HG03575 (cell line): ENCODE data around the gene CLEC4G.

Experiments used
- ATAC-seq: cut with Tn5 transposase; IDR thresholded peaks from one replicate; pipeline ENCODE4 v1.9.1; 2021; ENCODE audit not compliant: unreplicated experiment, insufficient number of reproducible peaks, low FRiP score; ENCODE audit errors: extremely low read depth

Gene CLEC4G

DNA sequence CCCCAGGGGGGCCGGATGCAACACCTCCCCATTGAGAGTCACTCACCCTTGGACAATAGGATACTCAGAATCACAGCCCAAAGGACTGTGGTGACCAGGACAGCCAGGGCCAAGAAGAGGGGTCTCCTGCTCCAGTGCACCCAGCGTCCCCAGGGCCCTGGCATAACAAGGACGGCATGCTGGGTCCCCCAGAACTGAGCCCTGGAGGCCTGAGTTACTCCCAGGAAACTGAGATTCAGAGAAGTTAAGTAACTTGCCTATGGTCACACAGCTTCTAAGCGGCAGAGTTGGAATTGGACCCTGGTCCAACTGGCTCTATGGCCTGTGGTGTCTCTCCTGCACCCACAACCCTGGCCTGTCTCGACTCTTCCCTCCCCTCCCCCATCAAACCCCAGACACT is 295 bp downstream of the CLEC4G start:
- no peak for ATAC-seq

DNA sequence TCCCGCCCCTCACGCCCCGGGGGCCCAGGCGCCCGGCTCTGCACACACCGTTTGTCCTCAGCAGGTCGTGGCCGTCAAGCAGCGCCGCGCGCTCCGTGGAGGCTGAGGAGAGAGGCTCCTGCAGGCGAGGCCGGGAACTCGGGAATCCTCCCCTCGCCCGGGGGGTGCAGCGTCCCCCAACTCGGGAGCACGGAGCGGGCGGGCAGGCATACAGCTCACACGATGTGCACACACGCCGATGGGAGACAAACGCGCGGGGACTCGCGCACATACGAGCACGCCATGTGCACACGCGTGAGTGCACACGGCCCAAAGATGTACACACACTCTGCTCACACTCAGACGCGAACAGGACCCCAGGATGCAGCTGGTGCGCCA is 703 bp downstream of the CLEC4G start:
- no peak for ATAC-seq

DNA sequence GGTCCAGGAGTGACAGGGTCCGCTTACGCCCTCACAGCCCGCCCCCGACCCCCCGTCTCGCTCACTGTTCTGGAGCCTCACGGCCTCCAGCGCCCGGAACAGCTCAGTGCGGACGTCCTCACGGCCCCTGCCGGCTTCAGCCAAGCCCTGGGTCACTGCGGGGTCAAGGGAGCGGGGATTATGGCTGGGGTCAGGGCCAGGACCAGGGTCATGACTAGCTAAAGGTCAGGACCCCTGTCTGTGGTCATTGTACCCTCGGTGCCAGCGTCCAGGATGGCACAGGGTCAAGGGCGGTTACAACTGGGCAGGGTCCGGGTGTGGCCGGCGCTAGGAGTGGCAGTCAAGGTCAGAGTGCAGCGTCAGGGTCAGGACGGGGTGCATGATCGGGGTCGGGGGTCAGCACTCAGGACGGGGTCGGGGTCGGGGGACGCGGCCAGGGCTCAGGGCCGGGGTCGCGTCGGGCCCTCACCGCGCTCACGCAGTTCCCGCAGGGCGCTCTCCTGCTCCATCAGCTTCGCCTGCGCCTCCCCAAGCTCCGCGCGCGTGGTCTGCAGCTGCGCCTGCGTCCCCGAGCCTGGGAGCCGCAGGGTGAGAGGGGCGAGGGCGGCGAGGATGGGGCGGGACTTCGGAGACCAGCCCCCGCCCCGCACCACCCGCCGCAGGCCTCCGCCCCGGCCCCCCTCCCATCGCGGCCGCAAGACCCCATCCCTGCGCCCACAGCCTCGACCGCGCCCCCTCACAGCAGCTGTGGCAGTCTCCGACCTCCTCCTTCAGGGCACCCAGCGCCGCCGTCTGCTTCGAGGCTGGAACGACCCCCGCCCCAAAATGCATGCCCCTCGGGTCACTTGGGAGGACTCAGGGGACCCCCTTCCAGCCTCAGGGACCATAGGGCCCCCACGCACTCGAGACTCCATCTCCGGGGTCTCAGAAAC is 1.4 kb downstream of the CLEC4G start:
- ATAC-seq, result no peak

DNA sequence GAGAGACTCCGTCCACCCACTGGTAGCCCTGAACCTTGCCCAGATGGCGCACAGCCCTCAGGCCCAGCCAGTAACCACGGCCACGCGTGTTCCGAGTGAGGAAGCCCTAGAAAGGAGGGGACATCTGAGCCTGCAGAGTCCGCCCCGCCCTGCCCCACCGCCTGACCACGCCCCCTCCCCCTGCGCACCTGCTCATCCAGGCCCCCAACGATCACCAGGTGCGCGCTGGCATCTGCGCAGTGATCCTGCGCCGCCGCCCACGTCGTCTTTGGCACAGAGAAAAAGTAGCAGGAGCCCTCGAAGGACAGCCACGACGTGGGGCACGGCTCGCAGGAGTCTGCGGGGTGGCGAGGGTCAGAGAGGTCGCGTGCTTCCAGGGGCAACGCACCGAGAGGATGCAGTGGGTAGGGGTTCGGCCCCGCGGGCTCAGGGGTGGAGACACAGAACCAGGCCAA is 2.1 kb downstream of the CLEC4G start:
- no peak for ATAC-seq

DNA sequence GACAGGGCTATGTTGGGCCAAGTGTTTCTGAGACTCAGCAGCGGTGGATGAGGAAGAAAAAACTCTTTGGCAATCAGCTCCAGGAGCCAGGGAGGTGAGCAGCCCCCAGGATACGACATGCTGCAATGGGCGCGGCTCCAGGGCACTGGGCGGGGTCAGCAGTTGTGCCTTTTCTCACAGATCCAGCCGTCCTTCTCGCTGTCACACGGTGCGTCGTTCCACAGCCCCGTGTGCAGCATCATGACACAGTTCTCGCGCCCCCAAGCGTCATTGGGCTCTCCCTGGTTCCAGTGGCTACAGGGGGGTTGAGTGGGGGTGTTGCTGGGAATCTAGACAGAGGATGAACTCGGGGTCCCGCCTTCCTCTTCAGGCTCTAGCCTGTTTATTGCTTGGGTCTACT is 2.7 kb downstream of the CLEC4G start:
- ATAC-seq, result no peak

DNA sequence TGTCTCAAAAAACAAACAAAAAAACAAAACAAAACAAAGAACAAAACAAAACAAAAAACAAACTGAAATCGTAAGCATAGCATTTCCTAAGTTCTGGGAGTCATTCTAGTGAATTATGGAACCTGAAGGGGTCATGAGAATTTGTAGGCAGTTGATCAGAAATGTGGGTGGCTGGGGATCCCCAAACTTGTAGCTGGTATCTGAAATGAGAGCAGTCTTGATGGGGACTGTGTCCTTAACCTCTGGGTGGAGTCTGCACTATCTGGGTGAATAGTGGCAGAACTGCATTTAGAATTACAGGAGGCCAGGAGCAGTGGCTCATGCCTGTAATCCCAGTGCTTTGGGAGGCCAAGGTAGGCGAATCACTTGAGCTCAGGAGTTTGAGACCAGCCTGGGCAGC is 6.1 kb downstream of the CLEC4G start:
- no peak for ATAC-seq

DNA sequence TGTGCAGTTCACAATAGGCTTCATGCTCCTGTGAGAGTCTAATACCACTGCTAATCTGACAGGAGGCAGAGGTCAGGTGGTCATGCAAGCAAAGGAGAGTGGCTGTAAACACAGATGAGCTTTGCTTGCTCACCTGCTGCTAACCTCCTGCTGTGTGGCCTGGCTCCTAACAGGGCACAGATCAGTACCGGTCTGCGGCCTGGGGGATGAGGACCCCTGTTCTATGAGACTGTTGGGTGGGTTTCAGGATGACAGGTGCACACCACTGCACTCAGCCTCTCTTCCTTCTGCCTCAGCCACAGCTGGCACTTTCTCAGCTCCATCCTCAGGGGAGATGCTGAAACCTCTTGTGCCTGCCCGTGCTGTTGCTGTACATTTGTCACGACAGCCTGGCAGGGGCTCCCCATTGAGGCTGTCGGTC is 9.7 kb downstream of the CLEC4G start:
- no peak for ATAC-seq

DNA sequence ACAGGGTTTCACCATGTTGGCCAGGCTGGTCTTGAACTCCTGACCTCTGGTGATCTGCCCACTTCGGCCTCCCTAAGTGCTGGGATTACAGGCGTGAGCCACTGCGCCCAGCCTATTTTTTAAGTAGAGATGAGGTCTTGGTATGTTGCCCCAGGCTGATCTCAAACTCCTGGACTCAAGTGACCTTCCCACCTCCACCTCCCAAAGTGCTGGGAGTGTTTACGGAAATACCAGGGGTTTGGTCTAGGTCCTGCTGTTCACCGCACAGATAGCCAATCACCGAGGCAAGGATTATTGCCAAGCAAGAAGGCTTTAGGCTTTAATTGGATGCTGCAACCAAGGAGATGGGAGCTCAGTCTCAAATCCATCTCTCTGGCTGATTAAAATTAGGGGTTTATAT is 11.6 kb downstream of the CLEC4G start:
- no peak for ATAC-seq

DNA sequence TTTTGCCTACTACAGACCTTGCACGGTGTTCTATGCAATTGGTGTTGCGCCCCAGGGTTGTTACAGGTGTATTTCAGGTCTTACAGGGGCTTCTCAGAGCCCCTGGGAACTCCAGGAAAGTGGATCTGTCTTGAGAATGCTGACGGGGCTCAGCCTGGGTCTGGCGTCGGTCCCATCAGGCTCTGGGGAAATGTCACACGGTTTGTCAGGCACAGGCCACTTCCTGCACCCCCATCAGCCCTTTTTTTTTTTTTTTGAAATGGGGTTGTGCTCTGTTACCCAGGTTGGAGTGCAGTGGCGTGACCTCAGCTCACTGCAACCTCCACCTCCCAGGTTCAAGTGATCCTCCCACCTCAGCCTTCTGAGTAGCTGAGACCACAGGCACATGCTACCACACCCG is 13.2 kb downstream of the CLEC4G start:
- no peak for ATAC-seq

DNA sequence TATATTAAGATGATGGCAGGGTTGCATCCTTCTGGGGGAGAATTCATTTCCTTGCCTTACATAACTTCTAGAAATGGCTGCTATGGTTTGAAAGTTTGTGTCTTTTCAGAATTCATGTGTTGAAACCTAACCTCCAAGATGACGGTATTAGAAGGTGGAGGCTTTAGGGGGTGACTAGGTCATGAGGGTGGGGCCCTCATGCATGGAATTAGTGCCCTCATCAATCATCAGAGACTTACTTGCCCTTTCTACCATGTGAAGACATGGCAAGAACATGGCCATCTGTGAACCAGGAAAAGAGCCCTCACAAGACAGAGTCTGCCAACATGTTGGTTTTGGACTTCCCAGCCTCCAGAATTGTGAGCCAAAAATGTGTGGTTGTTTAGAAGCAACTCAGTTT is 15.1 kb downstream of the CLEC4G start:
- no peak for ATAC-seq

DNA sequence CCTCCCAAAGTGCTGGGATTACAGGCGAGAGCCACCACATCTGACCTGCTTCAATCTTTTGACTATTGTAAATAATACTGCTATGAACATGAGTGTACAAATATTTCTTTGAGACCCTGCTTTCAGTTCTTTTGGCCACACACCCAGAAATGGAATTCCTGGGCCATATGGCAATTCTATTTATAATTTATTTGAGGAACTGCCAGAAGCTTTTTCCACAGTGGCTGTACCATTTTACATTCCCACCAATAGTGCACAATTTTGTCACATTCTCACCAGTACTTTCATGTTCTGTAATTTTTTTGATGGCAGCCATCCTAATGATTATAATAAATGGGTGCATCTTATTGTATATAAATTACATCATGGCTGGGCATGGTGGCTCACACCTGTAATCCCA is 16.2 kb downstream of the CLEC4G start:
- no peak for ATAC-seq

DNA sequence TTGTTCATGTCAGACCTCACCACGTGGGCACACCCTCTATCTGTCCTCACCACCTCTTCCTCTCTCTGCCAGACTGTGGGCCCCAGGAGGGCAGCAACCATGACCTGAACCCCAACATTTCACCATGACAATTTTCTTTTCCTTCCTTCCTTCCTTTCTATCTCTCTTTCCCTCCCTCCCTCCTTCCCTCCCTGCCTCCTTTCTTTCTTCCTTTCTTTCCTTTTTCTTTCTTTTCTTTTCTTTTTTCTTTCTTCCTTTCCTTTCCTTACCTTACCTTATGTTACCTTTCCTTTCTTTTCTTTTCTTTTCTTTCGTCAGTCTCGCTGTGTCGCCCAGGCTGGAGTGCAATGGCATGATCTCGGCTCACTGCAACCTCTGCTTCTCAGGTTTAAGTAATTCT is 21.3 kb downstream of the CLEC4G start:
- no peak for ATAC-seq

DNA sequence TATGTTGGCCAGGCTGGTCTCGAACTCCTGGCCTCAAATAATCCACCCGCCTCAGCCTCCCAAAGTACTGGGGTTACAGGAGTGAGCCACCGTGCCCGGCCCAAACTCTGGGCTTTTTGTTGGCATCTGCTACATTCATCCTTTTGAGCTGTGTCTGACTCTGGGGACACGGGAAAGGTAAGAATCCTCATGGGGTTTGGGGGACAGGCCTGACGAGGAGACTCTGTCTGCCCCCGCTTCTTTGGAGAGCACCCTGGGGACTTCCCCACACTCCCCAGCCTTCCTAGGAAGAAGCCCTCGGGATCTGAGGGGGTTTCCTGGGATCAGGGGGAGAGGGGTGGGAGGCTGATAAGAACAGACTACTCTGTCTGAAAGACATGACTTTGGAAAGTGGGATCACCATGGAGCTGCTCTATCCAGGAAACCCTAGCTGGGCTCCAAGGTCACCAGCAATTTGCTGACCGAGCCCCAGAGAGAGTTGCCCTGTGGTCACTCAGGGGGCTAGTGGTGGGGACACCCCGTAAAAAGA is 21.9 kb downstream of the CLEC4G start:
- no peak for ATAC-seq

DNA sequence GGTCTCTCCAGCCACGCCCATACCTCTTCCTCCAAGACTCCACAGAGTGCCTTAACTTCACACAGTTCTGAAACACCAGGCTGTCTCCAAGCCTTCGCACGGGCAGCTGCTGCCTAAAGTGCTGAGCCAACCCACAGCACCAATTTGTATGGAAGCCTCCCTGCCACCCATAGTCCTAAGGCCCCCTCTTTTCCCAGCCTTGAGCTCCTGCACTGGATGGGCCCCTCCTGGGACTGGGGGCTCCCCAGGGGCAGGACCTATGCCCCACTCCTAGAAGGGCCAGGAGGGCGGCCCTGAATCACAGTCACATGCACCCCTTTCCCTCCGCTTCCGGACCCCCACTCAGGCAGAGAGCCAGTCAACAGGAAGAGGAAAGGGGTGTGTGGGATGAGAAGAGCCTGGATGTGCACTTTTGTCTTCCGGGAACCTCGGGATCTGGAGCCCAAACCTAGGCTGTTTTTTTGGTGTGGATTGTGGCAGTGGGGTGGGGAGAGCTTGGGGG is 24.9 kb downstream of the CLEC4G start:
- no peak for ATAC-seq

DNA sequence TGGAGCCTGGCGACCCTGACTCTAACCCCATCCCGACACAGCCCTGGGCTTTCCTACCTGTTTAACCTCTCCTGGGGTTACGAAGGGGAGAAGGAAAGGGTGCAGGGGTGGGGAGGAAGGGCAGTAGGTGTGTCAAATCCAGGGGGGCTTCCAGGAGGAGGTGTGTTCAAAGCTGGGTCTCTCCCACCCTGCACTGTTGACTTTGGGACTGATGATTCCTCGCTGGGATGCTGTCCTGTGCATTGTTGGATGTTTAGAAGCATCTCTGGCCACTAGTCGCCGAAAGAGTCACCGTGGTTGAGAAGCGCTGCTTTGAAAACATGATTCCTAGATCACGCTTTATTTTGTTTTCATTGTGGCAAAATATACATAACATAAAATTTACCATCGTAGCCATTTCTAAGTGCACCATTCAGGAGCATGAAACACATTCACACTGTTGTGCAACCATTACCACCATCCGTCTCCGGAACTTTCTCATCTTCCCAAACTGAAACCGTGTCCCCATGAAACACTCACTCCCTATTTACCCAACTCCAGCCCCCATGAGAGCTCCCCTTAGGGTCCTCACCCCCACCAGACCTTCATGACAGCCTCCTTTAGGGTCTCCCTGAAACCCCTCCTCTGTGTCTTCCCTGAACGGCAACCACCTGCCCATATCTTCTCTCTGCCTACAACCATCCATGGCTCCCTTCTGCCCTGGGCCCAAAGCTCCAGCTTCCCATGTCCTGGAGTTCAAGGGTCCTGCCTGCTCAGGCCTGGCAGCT is 25.5 kb downstream of the CLEC4G start:
- ATAC-seq, result no peak

DNA sequence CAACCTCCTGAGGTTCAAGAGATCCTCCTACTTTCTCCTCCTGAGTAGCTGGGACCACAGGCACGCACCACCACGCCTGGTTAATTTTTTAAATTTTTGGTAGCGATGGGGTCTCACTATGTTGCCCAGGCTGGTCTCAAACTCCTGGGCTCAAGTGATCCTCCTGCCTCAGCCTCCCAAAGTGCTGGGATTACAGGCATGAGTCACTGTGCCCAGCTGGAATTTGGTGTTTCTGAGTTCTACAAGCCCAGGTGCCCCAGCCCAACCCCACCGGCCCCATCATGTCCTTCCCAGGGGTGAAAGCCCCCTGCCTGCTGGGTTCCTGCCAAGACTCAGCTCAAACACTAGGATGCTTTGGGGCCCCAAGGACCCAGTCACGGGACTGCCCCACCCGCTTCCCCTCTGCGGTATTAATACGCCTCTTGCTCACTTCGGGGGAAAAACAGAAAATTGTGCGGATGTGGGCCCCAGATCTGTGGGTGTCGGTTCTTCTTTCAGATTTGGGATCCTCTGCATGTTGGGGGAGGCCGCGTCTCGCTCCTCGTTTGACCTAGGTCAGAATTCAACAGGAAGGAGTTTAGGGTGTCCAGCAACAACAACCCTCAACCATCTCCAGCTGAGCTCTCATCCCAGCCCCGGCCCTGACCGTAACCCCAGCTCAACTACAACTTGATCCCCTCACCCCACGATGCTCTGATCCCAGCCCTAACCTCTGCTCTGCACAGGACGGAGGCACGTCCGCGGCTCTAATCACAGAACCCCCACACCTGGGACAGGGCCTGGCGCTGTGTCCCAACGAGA is 26.3 kb downstream of the CLEC4G start:
- ATAC-seq, result no peak

DNA sequence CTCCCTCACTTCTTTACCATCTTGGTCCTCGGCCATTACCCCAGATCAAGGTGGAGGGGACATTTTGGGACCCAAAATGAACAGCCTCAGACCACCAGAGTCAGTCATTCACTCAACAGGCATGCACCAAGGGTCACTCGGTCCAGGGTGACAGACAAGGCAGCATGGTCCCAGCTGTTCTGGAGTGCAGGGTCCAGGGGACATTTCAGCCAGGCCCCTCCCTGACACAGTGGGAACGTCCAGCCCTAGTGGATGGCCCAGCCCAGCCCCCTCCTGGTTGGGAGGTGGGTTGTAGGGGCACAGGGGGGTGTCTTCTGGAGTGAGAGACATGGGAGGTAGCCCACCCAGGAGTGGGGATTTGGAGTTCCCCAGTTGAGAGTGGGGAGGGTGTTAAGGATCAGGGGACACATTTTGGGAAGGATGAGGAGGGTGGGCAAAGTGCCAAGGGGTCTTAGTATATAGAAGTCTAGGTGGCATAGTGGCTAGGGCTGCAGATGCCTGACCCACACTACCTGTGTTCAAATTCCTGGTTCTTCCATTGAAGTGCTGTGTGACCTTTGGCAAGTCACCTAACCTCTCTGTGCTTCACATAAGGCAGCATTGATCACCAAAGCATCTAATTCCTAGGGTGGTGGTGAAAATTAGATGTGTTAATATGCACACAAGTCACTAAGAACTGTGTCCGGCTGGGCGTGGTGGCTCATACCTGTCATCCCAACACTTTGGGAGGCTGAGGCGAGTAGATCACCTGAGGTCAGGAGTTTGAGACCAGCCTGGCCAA is 27.4 kb downstream of the CLEC4G start:
- no peak for ATAC-seq

DNA sequence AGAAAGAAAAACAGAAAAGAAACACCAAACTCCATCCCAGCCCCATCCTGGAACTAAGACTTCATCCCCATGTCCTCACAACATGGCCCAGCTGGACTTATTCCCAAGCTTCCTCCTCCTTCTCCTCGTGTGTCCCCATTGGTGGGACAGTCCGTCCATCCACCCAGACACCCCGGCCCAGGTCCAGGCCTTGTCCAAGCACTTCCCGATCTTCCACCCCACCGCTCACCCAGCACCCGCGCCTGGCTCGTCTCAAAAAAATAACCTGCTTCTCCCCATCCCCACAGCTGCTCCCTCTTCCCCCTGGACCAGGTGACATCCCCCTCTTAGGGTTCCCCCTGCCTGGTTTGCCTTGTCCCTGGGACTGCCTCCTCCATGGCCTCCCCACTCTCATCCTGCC is 28.6 kb downstream of the CLEC4G start:
- ATAC-seq, result no peak
